ENCODE data around the gene PLXNA4.

The PLXNA4 gene

GRCh38 chr7:132226957-132227290, 349.3 kb downstream of the PLXNA4 start:
- Histone ChIP-seq H3K27ac (ENCODE audit: low read length) (no peak overlapping the region), H3K79me2 (ENCODE audit: low read length) (no peaks in the 10 kb centered on the region), H3K9me3 (ENCODE audit: insufficient read depth, low read length) (no peaks in the 10 kb centered on the region), H3K4me2 (ENCODE audit: low read length) (no peak overlapping the region), H3K4me1 (ENCODE audit: low read length) (no peaks in the 10 kb centered on the region), H4K20me1 (ENCODE audit: insufficient read depth, low read length) (no peaks in the 10 kb centered on the region), H3K27me3 (ENCODE audit: low read depth, low read length) (peaks cover 16% of the 10 kb centered on the region; the same call in 1 of the 2 replicates), H3K9ac (ENCODE audit: low read length) (no peak overlapping the region), H3K4me3 (ENCODE audit: low read length) (no peak overlapping the region), H2AFZ (ENCODE audit: low read depth, low read length) (no peak overlapping the region), H3K36me3 (replicated peaks; ENCODE audit: low read depth, low read length) (no peaks in the 10 kb centered on the region)
- TF ChIP-seq EZH2phosphoT487 (IDR thresholded peaks at IDR 0.05; ENCODE audit: low read depth), result no peak

- TF ChIP-seq CTCF (IDR thresholded peaks at IDR 0.05; ENCODE audit: low read depth, low read length) (no peak), EZH2phosphoT487 (IDR thresholded peaks at IDR 0.05; ENCODE audit: low read depth) (no peak)
- Histone ChIP-seq H4K20me1 (ENCODE audit: insufficient read depth, low read length) (no peaks in the 10 kb centered on the region), H3K9me3 (ENCODE audit: insufficient read depth, low read length) (no peaks in the 10 kb centered on the region), H3K27me3 (ENCODE audit: low read depth, low read length) (peaks cover 11% of the 10 kb centered on the region; the same call in 1 of the 2 replicates), H3K4me1 (ENCODE audit: low read length) (no peaks in the 10 kb centered on the region), H3K4me3 (ENCODE audit: low read length) (no peak overlapping the region), H3K36me3 (replicated peaks; ENCODE audit: low read depth, low read length) (no peaks in the 10 kb centered on the region), H3K27ac (ENCODE audit: low read length) (no peak overlapping the region), H3K79me2 (ENCODE audit: low read length) (no peaks in the 10 kb centered on the region), H3K4me2 (ENCODE audit: low read length) (no peak overlapping the region), H3K9ac (ENCODE audit: low read length) (no peak overlapping the region), H2AFZ (ENCODE audit: low read depth, low read length) (no peak overlapping the region)
These were observed 350.0 kb downstream of the PLXNA4 start for GRCh38 chr7:132226046-132226956.

- Histone ChIP-seq H3K9me3 (ENCODE audit: insufficient read depth, low read length) (no peaks in the 10 kb centered on the region), H3K4me2 (ENCODE audit: low read length) (no peak overlapping the region), H3K79me2 (ENCODE audit: low read length) (no peaks in the 10 kb centered on the region), H3K27me3 (ENCODE audit: low read depth, low read length) (peaks cover 7% of the 10 kb centered on the region; the same call in 1 of the 2 replicates), H2AFZ (ENCODE audit: low read depth, low read length) (no peak overlapping the region), H3K4me1 (ENCODE audit: low read length) (no peaks in the 10 kb centered on the region), H3K9ac (ENCODE audit: low read length) (no peak overlapping the region), H3K4me3 (ENCODE audit: low read length) (no peak overlapping the region), H3K36me3 (replicated peaks; ENCODE audit: low read depth, low read length) (no peaks in the 10 kb centered on the region), H3K27ac (ENCODE audit: low read length) (no peak overlapping the region), H4K20me1 (ENCODE audit: insufficient read depth, low read length) (no peaks in the 10 kb centered on the region)
- no peak for TF ChIP-seq EZH2phosphoT487 (IDR thresholded peaks at IDR 0.05; ENCODE audit: low read depth)
- no peak for TF ChIP-seq CTCF (IDR thresholded peaks at IDR 0.05; ENCODE audit: low read depth, low read length)
These were observed 350.8 kb downstream of the PLXNA4 start for GRCh38 chr7:132225216-132226030.

GRCh38 chr7:132221356-132221755, 354.9 kb downstream of the PLXNA4 start:
- H3K9ac ChIP-seq (ENCODE audit: low read length), result no peak overlapping the region
- no peaks in the 10 kb centered on the region for H3K27me3 ChIP-seq (ENCODE audit: low read depth, low read length)
- H3K36me3 ChIP-seq (replicated peaks; ENCODE audit: low read depth, low read length), result no peaks in the 10 kb centered on the region
- H3K79me2 ChIP-seq (ENCODE audit: low read length), result no peaks in the 10 kb centered on the region
- no peaks in the 10 kb centered on the region for H4K20me1 ChIP-seq (ENCODE audit: insufficient read depth, low read length)
- no peak overlapping the region for H3K4me2 ChIP-seq (ENCODE audit: low read length)
- H3K27ac ChIP-seq (ENCODE audit: low read length), result no peak overlapping the region
- no peak for TF ChIP-seq EZH2phosphoT487 (IDR thresholded peaks at IDR 0.05; ENCODE audit: low read depth)
- TF ChIP-seq CTCF (IDR thresholded peaks at IDR 0.05; ENCODE audit: low read depth, low read length), result no peak
- H3K9me3 ChIP-seq (ENCODE audit: insufficient read depth, low read length), result no peaks in the 10 kb centered on the region
- no peaks in the 10 kb centered on the region for H3K4me1 ChIP-seq (ENCODE audit: low read length)
- H3K4me3 ChIP-seq (ENCODE audit: low read length), result no peak overlapping the region
- H2AFZ ChIP-seq (ENCODE audit: low read depth, low read length), result no peak overlapping the region
